AG04450 (cell line): ENCODE measurements around the gene KIAA2012. TPM values are rescaled to one million over a fixed set of nuclear protein-coding genes. Genes with fewer than 3 reads are reported as not detected.
A peak's percentile ranks its signal among the peaks of the same experiment; 100 is the strongest.

Experiments
- CTCF ChIA-PET: fragments of 300-600, 350-600 bp; formaldehyde crosslinking; extraction: SDS; loops from one replicate; lab custom pipeline; 2022; ENCODE audit warnings: antibody characterized with exemption, inconsistent platforms; lab: Charles Lee
- POLR2A ChIA-PET: fragments of 350-600 bp; formaldehyde crosslinking; extraction: SDS; loops from one replicate; lab custom pipeline; 2021; ENCODE audit warnings: antibody characterized with exemption, inconsistent platforms; lab: Yijun Ruan, JAX
- DNase-seq: peaks from one replicate; pipeline ENCODE4 v3.0.0-alpha.2; 2011; ENCODE audit warnings: low read depth, low spot score
- H3K27ac ChIP-seq: one replicate; pipeline ENCODE4 v1.5.1; 2012; ENCODE audit warnings: low read depth, low read length, control low read depth
- H3K27me3 ChIP-seq: one replicate; pipeline ENCODE4 v1.6.0; 2012; ENCODE audit warnings: low read length; ENCODE audit not compliant: control insufficient read depth, insufficient read depth
- H3K4me3 ChIP-seq: 2 replicates; pipeline ENCODE4 v1.5.1; 2011; ENCODE audit warnings: mild to moderate bottlenecking, low read depth, low read length, control low read depth
- H3K9me3 ChIP-seq: 2 replicates; pipeline ENCODE4 v1.5.1; 2012; ENCODE audit warnings: low read length; ENCODE audit not compliant: control insufficient read depth, insufficient read depth
- polyA plus RNA-seq: library from polyadenylated mRNA; depleted of rRNA; stranded (reverse); fragments of >200 nt; gene quantifications from 2 replicates; pipeline ENCODE4 v1.2.3, GENCODE V29; 2011
- TF ChIP-seq, protein P1 (sequence below): IDR thresholded peaks from 2 replicates; pipeline ENCODE4 v1.5.1; 2011; ENCODE audit warnings: low read depth, low read length, control low read depth, inconsistent platforms

Gene KIAA2012
- polyA plus RNA-seq, 1 experiment = 0.12 TPM

DNA sequence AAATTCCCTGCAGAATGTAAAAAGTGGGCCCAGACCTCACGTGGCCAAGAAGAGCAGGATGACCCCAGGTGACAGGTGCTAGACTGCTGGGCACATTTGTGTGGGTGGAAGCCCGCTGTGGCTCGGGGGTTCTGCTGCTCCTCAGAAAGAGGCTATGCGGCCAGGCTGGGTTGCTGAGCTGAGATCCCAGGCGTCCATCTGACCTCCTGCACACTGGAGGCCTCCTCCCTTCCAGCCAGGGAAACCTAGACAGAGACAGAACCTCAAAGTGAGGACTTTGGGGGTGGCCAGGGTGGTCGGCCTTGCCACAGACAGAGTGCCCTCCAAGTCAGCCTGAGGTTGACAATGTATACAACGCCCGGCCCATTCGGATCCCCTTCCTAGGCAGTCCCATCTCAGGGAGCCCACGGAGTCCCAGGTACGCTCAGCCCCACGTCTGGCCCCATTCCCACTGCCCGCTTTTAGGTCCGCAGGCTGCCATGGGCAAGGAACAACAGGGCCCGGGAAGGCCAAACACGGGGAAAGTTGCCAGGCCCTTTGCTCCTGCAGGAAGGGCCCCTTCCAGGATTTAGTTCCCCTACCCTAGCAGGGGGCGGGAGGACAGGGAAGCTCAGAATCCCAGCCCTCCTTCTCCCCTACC, 75.6 kb downstream of the KIAA2012 start:
- ChIA-PET POLR2A (interaction anchor here (1.0 to 1.5 kb wide), 3 partner anchors 13 to 342 kb away, joined by 3 to 10 read pairs (median 4); partner anchors contain the start of gene CDK15), CTCF (interaction anchor here (0.8 to 1.4 kb wide), 3 partner anchors 30 to 45 kb away, joined by 3 to 6 read pairs (median 4); no protein-coding TSS in a partner anchor)
- Histone ChIP-seq H3K27ac (peak overlapping the region; percentile 42), H3K4me3 (no peak overlapping the region), H3K9me3 (no peaks in the 10 kb centered on the region), H3K27me3 (no peaks in the 10 kb centered on the region)
- TF ChIP-seq, protein P1, sequence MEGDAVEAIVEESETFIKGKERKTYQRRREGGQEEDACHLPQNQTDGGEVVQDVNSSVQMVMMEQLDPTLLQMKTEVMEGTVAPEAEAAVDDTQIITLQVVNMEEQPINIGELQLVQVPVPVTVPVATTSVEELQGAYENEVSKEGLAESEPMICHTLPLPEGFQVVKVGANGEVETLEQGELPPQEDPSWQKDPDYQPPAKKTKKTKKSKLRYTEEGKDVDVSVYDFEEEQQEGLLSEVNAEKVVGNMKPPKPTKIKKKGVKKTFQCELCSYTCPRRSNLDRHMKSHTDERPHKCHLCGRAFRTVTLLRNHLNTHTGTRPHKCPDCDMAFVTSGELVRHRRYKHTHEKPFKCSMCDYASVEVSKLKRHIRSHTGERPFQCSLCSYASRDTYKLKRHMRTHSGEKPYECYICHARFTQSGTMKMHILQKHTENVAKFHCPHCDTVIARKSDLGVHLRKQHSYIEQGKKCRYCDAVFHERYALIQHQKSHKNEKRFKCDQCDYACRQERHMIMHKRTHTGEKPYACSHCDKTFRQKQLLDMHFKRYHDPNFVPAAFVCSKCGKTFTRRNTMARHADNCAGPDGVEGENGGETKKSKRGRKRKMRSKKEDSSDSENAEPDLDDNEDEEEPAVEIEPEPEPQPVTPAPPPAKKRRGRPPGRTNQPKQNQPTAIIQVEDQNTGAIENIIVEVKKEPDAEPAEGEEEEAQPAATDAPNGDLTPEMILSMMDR = no peak
- DNase-seq = no peak

DNA sequence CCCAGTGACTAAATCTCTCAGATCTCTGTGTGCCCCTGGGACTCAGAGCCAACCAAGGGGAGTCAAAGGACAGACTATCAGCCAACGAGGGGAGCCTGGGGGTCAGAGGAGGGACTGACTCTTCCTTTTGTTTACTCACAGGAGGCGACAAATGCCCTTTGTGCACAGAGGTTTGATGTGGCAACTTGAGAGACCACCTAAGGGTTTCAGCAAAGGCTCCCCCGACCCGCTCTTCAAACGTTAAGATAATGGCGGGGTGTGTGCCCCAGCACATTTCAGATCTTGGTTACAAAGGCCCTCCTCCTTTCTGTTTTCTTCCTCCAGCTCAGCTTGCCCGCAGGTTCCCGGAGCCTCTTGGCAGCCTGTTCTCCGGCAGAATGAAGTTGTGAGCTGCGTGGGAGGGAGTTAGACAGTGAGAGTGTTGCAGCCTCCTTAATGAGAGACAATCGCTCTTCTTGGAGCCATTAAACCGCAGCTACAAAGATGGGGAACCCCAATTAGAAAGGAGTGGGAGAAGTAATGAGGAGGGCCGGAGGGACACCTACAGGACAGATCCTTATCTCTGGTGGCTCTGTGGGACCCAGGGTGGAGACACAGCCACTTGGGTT, 76.2 kb downstream of the KIAA2012 start:
- ChIA-PET CTCF (interaction anchor here (1.4 kb wide), 1 partner anchor 46 kb away, joined by 4 read pairs; no protein-coding TSS in a partner anchor), POLR2A (interaction anchor here (0.6 to 1.5 kb wide), 4 partner anchors 14 to 123 kb away, joined by 4 to 10 read pairs (median 6); no protein-coding TSS in a partner anchor)

DNA sequence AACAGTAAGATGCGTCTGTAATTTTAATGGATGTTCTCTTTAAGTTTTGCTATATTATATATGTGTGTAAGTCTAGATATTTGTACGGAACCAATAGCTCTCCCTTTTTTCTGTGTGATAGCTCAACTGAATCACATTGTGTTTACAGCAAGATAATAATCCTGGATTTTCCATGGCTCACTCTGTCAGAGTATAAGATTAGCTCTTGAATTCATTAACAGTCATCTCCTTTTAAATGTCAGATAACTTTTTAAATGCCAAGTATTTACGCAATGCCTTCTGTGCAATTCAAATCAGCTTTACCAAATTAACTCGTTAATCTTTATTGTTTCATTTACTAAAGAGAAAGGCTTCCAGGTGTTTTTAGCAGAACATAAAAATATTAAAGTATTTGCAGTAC, 76.9 kb downstream of the KIAA2012 start:
- Histone ChIP-seq H3K9me3 (no peaks in the 10 kb centered on the region), H3K27ac (no peak overlapping the region), H3K4me3 (no peak overlapping the region), H3K27me3 (no peaks in the 10 kb centered on the region)
- TF ChIP-seq, protein P1 = no peak
- no peak for DNase-seq
- ChIA-PET CTCF (interaction anchor here (1.4 kb wide), 1 partner anchor 46 kb away, joined by 4 read pairs; no protein-coding TSS in a partner anchor), POLR2A (interaction anchor here (0.6 to 1.5 kb wide), 6 partner anchors 9 to 122 kb away, joined by 3 to 10 read pairs (median 6); no protein-coding TSS in a partner anchor)

More for the DNA sequence above, 76.2 kb downstream of the KIAA2012 start:
- TF ChIP-seq, protein P1 = no peak
- H3K27ac ChIP-seq = peak overlapping the region; percentile 42
- no peak for DNase-seq
- no peaks in the 10 kb centered on the region for H3K27me3 ChIP-seq
- H3K4me3 ChIP-seq = no peak overlapping the region
- no peaks in the 10 kb centered on the region for H3K9me3 ChIP-seq

DNA sequence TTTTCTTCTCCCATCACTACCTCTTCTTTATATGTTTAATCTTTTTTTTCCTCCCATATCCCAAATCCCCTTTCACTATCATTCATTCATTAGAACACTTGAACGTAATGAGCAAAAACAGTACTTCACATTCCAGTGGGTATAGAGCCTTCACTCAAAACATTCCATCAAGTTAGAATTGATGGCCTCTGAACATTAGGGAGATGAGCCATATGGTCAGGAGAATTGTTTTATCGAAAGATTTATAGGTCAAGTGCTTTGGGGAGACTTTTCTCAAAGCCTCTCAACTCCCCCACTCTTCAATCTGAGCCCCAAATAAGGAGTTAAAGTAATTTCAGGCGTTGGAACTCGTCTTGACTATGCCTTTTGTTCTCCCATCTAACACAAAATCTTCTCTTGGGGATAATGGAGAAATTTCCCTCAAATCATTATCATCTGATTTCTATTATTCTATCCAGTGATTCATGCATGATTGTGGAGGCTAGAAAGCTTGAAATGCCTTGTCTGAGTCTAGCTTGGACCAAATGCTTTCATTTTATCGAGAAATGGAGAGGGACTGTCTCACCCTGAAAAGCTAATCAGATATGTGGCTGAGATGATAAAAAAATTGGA, 79.2 kb downstream of the KIAA2012 start:
- Histone ChIP-seq H3K27ac (no peak overlapping the region), H3K27me3 (no peaks in the 10 kb centered on the region), H3K4me3 (no peak overlapping the region), H3K9me3 (no peaks in the 10 kb centered on the region)
- TF ChIP-seq, protein P1 = no peak
- DNase-seq = no peak
- POLR2A ChIA-PET = no interaction called here
- CTCF ChIA-PET = no interaction called here
